Kidney (tissue), 14 donors: ENCODE data around the gene KLRK1. TPM values are rescaled to one million over a fixed set of nuclear protein-coding genes. Genes with fewer than 3 reads are reported as not detected.

Experiments
- DNase-seq, 5 donors: peaks; one replicate each; pipeline ENCODE4 v3.0.0-alpha.2; 2013 to 2020
- FAIRE-seq: peaks from 2 replicates; lab custom pipeline; 2012; peaks lifted over from hg19 to GRCh38; lab: Jason Lieb, UNC
- H3K27ac ChIP-seq, 2 donors: one replicate each; pipeline ENCODE4 v1.7.0; 2013; ENCODE audit warnings: low read depth in 2 of 2, low read length in 2 of 2, inconsistent platforms in 1 of 2
- H3K27me3 ChIP-seq: one replicate; pipeline ENCODE4 v1.7.1; 2013; ENCODE audit warnings: low read length, inconsistent platforms; ENCODE audit not compliant: control insufficient read depth, insufficient read depth
- H3K36me3 ChIP-seq, 3 donors: one replicate each; pipeline versions ENCODE4 v1.7.0 to v1.7.1; 2013; ENCODE audit warnings: low read length in 3 of 3, control low read depth in 1 of 3, inconsistent platforms in 1 of 3; ENCODE audit not compliant: insufficient read depth in 3 of 3, control insufficient read depth in 2 of 3
- H3K4me1 ChIP-seq, 3 donors: one replicate each; pipeline versions ENCODE4 v1.7.0 to v1.7.1; 2013; ENCODE audit warnings: low read length in 3 of 3, inconsistent platforms in 1 of 3, low read depth in 1 of 3; ENCODE audit not compliant: control insufficient read depth in 2 of 3, insufficient read depth in 2 of 3
- H3K4me3 ChIP-seq, 3 donors: one replicate each; pipeline versions ENCODE4 v1.7.0 to v1.8.1; 2013; ENCODE audit warnings: low read length in 3 of 3, control low read depth in 1 of 3, inconsistent platforms in 1 of 3
- H3K9ac ChIP-seq, 3 donors: one replicate each; pipeline versions ENCODE4 v1.7.0 to v1.7.1; 2013; ENCODE audit warnings: low read length in 3 of 3, control low read depth in 1 of 3, inconsistent platforms in 1 of 3
- H3K9me3 ChIP-seq, 3 donors: one replicate each; pipeline versions ENCODE4 v1.7.0 to v1.7.1; 2013; ENCODE audit warnings: low read length in 3 of 3, control low read depth in 1 of 3, inconsistent platforms in 1 of 3; ENCODE audit not compliant: control insufficient read depth in 2 of 3, insufficient read depth in 1 of 3
- intact Hi-C: fragments of 100-400 bp; cut with DNase I; formaldehyde crosslinking; loops from one replicate; pipeline ENCODE4 v1.11.1; 2022
- polyA plus RNA-seq: library from polyadenylated mRNA; stranded (reverse); fragments of 350-450 nt; fragmentation: Illumina TruSeq; extraction: RNeasy Lipid Tissue Mini Kit (QIAGEN cat#74804); gene quantifications from one replicate; pipeline ENCODE4 v1.2.3, GENCODE V29; 2014; ENCODE audit warnings: low read depth, low replicate concordance; ENCODE audit not compliant: insufficient read depth
- total RNA-seq: library from RNA; stranded (reverse); fragmentation: NEBNext Ultra II Directional; extraction: Animal tissue kit (Norgen Biotek cat#: 25700); gene quantifications from one replicate; pipeline ENCODE4 v1.2.1, GENCODE V29; 2021
- TF ChIP-seq, protein P1 (sequence below): IDR thresholded peaks from 3 replicates; pipeline ENCODE4 v1.5.1; 2012; ENCODE audit warnings: mild to moderate bottlenecking, moderate library complexity, borderline replicate concordance; ENCODE audit not compliant: insufficient read depth; ENCODE audit errors: extremely low read depth
- donor health status: control.
- donor health status: control.
- donor health status: control.
- donor health status: control.
- donor health status: control.
- donor health status: DM: yes; HTN: yes; CAD: no.
- donor health status: Normal renal cell carcinoma (clear cell type).

The KLRK1 gene
- total and polyA plus RNA-seq, 2 donors from 2014 or later = 0.75 to 5.2 TPM

DNA sequence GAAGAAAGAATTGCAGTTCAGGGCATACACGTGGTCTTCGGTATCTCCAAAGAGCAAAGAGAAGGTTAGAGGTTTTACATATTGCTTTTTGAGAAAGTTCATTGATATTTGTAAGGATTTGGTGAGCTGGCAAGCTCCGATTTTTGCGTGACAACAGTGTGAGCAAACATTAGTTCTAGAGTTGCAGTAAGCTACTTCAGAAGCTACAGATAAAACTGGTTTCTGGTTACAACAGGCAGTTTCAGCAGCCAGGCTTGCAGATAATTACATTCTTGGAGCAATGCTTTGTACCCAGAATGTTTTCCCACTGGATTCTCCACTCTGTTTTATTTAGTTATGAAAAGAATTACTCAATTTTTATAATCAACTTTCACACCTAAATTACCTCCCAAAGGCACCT lies 28.2 kb downstream of the KLRK1 start:
- Histone ChIP-seq H3K9ac (no peak overlapping the region), H3K9me3 (no peaks in the 10 kb centered on the region), H3K4me3 (no peak overlapping the region), H3K27me3 (no peaks in the 10 kb centered on the region), H3K4me1 (peaks cover 5 to 17% (median 14%) of the 10 kb centered on the region in 3 donors), H3K27ac (no peak overlapping the region), H3K36me3 (no peaks in the 10 kb centered on the region)
- intact Hi-C loops = no loop called here
- FAIRE-seq (no peak), DNase-seq (peak in 2 of 5 donors; percentile 46 to 61)
- TF ChIP-seq, protein P1, sequence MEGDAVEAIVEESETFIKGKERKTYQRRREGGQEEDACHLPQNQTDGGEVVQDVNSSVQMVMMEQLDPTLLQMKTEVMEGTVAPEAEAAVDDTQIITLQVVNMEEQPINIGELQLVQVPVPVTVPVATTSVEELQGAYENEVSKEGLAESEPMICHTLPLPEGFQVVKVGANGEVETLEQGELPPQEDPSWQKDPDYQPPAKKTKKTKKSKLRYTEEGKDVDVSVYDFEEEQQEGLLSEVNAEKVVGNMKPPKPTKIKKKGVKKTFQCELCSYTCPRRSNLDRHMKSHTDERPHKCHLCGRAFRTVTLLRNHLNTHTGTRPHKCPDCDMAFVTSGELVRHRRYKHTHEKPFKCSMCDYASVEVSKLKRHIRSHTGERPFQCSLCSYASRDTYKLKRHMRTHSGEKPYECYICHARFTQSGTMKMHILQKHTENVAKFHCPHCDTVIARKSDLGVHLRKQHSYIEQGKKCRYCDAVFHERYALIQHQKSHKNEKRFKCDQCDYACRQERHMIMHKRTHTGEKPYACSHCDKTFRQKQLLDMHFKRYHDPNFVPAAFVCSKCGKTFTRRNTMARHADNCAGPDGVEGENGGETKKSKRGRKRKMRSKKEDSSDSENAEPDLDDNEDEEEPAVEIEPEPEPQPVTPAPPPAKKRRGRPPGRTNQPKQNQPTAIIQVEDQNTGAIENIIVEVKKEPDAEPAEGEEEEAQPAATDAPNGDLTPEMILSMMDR = no peak

GRCh38 chr12:10361084-10361483 lies 28.8 kb downstream of the KLRK1 start:
- intact Hi-C loops = no loop called here
- Histone ChIP-seq H3K9me3 (no peaks in the 10 kb centered on the region), H3K4me1 (peaks cover 5 to 12% (median 10%) of the 10 kb centered on the region in 3 donors), H3K9ac (no peak overlapping the region), H3K27ac (no peak overlapping the region), H3K36me3 (no peaks in the 10 kb centered on the region), H3K4me3 (no peak overlapping the region), H3K27me3 (no peaks in the 10 kb centered on the region)
- DNase-seq = peak in 1 of 5 donors; percentile 11
- TF ChIP-seq, protein P1 = no peak
- FAIRE-seq = no peak

- Histone ChIP-seq H3K9ac (no peak overlapping the region), H3K4me3 (no peak overlapping the region), H3K9me3 (no peaks in the 10 kb centered on the region), H3K27me3 (no peaks in the 10 kb centered on the region), H3K36me3 (no peaks in the 10 kb centered on the region), H3K27ac (no peak overlapping the region), H3K4me1 (peaks cover 0 to 8% (median 3%) of the 10 kb centered on the region in 3 donors)
- intact Hi-C loops = no loop called here
- FAIRE-seq (no peak), DNase-seq (no peak)
- TF ChIP-seq, protein P1 = no peak
Measured at GRCh38 chr12:10358969-10359368, 30.9 kb downstream of the KLRK1 start.

DNA sequence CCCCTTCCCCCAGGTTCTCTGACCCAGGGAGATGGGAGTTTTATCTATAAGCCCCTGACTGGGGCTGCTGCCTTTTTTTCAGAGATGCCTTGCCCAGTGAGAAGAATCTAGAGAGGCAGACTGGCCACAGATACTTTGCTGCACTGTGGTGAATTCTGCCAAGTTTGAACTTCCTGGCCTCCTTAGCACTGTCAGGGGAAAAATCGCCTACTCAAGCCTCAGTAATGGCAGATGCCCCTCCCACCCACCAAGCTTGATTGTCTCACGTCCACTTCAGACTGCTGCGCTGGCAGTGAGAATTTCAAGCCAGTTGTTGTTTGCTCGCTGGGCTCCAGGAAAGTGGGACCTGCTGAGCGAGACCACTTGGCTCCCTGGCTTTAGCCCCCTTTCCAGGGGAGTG lies 31.7 kb downstream of the KLRK1 start:
- H3K9ac ChIP-seq = no peak overlapping the region
- TF ChIP-seq, protein P1 = no peak
- no peak for DNase-seq
- intact Hi-C loops = no loop called here
- no peaks in the 10 kb centered on the region for H3K27me3 ChIP-seq
- peaks cover 0 to 7% (median 3%) of the 10 kb centered on the region in 3 donors for H3K4me1 ChIP-seq
- FAIRE-seq = no peak
- no peak overlapping the region for H3K27ac ChIP-seq
- H3K4me3 ChIP-seq = no peak overlapping the region
- H3K36me3 ChIP-seq = no peaks in the 10 kb centered on the region
- no peaks in the 10 kb centered on the region for H3K9me3 ChIP-seq
